ENCODE measurements around the gene THSD7B.

DNA sequence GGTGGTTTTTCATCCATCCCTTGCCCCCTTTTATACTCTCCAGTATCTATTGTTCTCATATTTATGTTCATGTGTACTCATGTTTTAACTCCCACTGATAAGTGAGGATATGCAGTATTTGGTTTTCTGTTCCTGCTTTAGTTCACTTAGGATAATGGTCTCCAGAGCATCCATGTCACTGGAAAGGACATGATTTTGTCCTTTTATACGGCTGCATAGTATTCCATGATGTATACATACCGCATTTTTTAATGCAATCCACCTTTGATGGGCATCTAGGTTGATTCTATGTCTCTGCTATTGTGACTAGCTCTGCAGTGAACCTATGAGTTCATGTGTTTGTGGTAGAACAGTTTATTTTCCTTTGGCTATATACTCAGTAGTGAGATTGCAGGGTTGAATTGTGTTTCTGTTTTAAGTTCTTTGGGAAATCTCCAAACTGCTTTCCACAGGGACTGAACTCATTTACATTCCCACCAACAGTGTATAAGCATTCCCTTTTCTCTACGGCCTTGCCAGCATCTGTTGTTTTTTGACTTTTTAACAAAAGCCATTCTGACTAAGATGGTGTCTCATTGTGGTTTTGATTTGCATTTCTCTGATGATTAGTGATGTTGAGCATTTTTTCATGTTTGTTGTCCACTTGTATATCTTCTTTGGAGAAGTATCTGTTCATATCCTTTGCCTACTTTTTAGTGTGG is 420.2 kb downstream of the THSD7B start:
- TF ChIP-seq, protein P1, sequence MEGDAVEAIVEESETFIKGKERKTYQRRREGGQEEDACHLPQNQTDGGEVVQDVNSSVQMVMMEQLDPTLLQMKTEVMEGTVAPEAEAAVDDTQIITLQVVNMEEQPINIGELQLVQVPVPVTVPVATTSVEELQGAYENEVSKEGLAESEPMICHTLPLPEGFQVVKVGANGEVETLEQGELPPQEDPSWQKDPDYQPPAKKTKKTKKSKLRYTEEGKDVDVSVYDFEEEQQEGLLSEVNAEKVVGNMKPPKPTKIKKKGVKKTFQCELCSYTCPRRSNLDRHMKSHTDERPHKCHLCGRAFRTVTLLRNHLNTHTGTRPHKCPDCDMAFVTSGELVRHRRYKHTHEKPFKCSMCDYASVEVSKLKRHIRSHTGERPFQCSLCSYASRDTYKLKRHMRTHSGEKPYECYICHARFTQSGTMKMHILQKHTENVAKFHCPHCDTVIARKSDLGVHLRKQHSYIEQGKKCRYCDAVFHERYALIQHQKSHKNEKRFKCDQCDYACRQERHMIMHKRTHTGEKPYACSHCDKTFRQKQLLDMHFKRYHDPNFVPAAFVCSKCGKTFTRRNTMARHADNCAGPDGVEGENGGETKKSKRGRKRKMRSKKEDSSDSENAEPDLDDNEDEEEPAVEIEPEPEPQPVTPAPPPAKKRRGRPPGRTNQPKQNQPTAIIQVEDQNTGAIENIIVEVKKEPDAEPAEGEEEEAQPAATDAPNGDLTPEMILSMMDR (IDR thresholded peaks at IDR 0.05; ENCODE audit: low read depth, low read length, poor library complexity, severe bottlenecking): no peak
- no peak for TF ChIP-seq EZH2phosphoT487 (IDR thresholded peaks at IDR 0.05; ENCODE audit: borderline replicate concordance, low read length)

All from DOHH2 (cell line).